ENCODE data around the gene SETD3. TPM values are rescaled to one million over a fixed set of nuclear protein-coding genes. Genes with fewer than 3 reads are reported as not detected.

The SETD3 gene
- total and polyA plus RNA-seq, 2 donors (not counting 1 experiment from before 2014, with no cell fraction given) = 11.0 to 32.1 TPM

DNA sequence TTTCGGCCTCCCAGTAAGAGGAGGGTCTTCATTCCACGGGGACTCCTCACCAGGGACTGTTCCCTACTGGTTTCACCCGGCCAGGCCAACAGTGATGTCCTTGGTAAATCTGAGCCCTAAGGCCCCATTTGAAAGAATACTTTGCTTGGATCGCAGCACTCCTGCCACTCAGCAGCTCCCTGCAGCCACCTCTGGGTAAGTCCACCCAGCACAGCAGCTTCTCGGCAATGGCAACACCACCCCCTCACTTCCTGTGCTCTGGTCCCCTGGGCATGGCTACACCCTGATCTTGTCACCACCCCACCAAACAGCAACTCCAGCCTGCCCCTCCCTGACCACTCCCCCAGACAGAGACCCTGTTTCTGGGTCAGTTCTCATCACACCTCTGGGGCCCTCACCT lies 100.3 kb downstream of the SETD3 start:
- CTCF ChIA-PET = interaction anchor here (1.1 kb wide), 1 partner anchor 9 kb away, joined by 3 read pairs; no protein-coding TSS in a partner anchor
- intact Hi-C loops (cut with micrococcal nuclease) = no loop called here

DNA sequence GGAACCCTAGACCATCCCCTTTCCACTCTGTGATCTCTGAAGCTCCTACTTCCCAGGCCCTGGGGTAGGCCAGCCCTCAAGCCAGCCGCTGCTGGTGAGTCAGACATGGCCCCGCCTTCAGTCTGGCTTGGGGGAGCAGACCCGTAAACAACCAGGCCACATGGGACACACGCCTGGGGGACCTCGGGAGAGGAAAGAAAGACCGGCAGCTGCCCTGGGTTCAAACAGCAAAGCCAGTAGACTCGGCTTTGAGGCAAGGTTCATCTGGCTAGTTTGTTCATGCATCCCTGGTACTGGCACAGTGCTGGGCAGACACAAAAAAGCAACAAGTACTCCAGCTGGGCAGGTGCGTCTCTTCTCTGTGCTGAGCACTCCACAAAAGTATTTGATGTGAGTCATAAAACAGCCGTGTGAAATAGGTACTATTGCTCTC lies 101.9 kb downstream of the SETD3 start:
- no peak overlapping the region for H3K27ac ChIP-seq (ENCODE audit: low read length in 2 of 2)

More for the DNA sequence above, 100.3 kb downstream of the SETD3 start:
- no peak overlapping the region for H3K27ac ChIP-seq (ENCODE audit: low read length in 2 of 2)
- Mint-ChIP-seq H3K27ac (peak overlapping the region; percentile 50), H3K4me3 (peak overlapping the region; percentile 67), H3K27me3 (peaks cover 21% of the 10 kb centered on the region), H3K9me3 (ENCODE audit: insufficient read depth) (no peaks in the 10 kb centered on the region), H3K4me1 (peaks cover 22% of the 10 kb centered on the region)
- H3K79me2 ChIP-seq (ENCODE audit: control insufficient read depth, insufficient read depth, low read length) = no peaks in the 10 kb centered on the region
- no peak overlapping the region for H3K4me3 ChIP-seq (ENCODE audit: control extremely low read depth in 1 of 5, extremely low read depth in 1 of 5, insufficient read depth in 1 of 5, low read depth in 2 of 5, low read length in 4 of 5)
- no peaks in the 10 kb centered on the region for H4K20me1 ChIP-seq (ENCODE audit: control insufficient read depth, insufficient read depth, low read length, poor library complexity, severe bottlenecking)
- peaks cover 0 to 9% (median 2%) of the 10 kb centered on the region in 4 experiments for H3K27me3 ChIP-seq (replicated peaks in 1 of 4; ENCODE audit: control extremely low read depth in 1 of 4, control insufficient read depth in 3 of 4, insufficient read depth in 4 of 4, low read length in 3 of 4)
- H3K4me1 ChIP-seq (ENCODE audit: control insufficient read depth in 2 of 2, insufficient read depth in 2 of 2, low read length in 2 of 2) = peaks cover 7 to 32% of the 10 kb centered on the region in 2 donors
- peaks cover 0 to 5% (median 0%) of the 10 kb centered on the region in 3 donors for H3K9me3 ChIP-seq (ENCODE audit: control extremely low read depth in 1 of 3, control insufficient read depth in 2 of 3, insufficient read depth in 1 of 3, low read length in 2 of 3)
- H2AFZ ChIP-seq (ENCODE audit: insufficient read depth, low read depth, low read length, poor library complexity, severe bottlenecking) = peak overlapping the region; percentile 22
- DNase-seq (no peak), ATAC-seq (ENCODE audit: low read depth) (peak; percentile 67)
- 59% methylated on average over 5 of the region's 5 CpGs for WGBS (ENCODE audit: insufficient coverage)
- H3K36me3 ChIP-seq (replicated peaks in 1 of 2; ENCODE audit: control extremely low read depth in 1 of 2, control insufficient read depth in 1 of 2, extremely low read depth in 1 of 2, insufficient read depth in 2 of 2, low read length in 1 of 2) = no peaks in the 10 kb centered on the region
- POLR2A ChIA-PET = no interaction called here
- peak overlapping the region; percentile 47 for H3K4me2 ChIP-seq (replicated peaks; ENCODE audit: low read depth, low read length, poor library complexity, severe bottlenecking)
- TF ChIP-seq, protein P1, sequence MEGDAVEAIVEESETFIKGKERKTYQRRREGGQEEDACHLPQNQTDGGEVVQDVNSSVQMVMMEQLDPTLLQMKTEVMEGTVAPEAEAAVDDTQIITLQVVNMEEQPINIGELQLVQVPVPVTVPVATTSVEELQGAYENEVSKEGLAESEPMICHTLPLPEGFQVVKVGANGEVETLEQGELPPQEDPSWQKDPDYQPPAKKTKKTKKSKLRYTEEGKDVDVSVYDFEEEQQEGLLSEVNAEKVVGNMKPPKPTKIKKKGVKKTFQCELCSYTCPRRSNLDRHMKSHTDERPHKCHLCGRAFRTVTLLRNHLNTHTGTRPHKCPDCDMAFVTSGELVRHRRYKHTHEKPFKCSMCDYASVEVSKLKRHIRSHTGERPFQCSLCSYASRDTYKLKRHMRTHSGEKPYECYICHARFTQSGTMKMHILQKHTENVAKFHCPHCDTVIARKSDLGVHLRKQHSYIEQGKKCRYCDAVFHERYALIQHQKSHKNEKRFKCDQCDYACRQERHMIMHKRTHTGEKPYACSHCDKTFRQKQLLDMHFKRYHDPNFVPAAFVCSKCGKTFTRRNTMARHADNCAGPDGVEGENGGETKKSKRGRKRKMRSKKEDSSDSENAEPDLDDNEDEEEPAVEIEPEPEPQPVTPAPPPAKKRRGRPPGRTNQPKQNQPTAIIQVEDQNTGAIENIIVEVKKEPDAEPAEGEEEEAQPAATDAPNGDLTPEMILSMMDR (IDR thresholded peaks at IDR 0.05) = no peak
- no peak for TF ChIP-seq EZH2 (IDR thresholded peaks at IDR 0.05; ENCODE audit: borderline replicate concordance, insufficient read depth, low read depth, low read length, poor library complexity, severe bottlenecking)
- no peak overlapping the region for H3K9ac ChIP-seq (ENCODE audit: low read length)

More for the DNA sequence above, 101.9 kb downstream of the SETD3 start:
- Histone ChIP-seq H3K4me2 (replicated peaks; ENCODE audit: low read depth, low read length, poor library complexity, severe bottlenecking) (no peak overlapping the region), H3K9me3 (ENCODE audit: control extremely low read depth in 1 of 3, control insufficient read depth in 2 of 3, insufficient read depth in 1 of 3, low read length in 2 of 3) (no peaks in the 10 kb centered on the region), H3K79me2 (ENCODE audit: control insufficient read depth, insufficient read depth, low read length) (no peaks in the 10 kb centered on the region), H3K9ac (ENCODE audit: low read length) (no peak overlapping the region), H3K36me3 (replicated peaks in 1 of 2; ENCODE audit: control extremely low read depth in 1 of 2, control insufficient read depth in 1 of 2, extremely low read depth in 1 of 2, insufficient read depth in 2 of 2, low read length in 1 of 2) (no peaks in the 10 kb centered on the region), H3K4me3 (ENCODE audit: control extremely low read depth in 1 of 5, extremely low read depth in 1 of 5, insufficient read depth in 1 of 5, low read depth in 2 of 5, low read length in 4 of 5) (no peak overlapping the region), H3K27me3 (replicated peaks in 1 of 4; ENCODE audit: control extremely low read depth in 1 of 4, control insufficient read depth in 3 of 4, insufficient read depth in 4 of 4, low read length in 3 of 4) (peaks cover 0 to 9% (median 0%) of the 10 kb centered on the region in 4 experiments), H4K20me1 (ENCODE audit: control insufficient read depth, insufficient read depth, low read length, poor library complexity, severe bottlenecking) (no peaks in the 10 kb centered on the region), H3K4me1 (ENCODE audit: control insufficient read depth in 2 of 2, insufficient read depth in 2 of 2, low read length in 2 of 2) (peaks cover 7 to 32% of the 10 kb centered on the region in 2 donors), H2AFZ (ENCODE audit: insufficient read depth, low read depth, low read length, poor library complexity, severe bottlenecking) (no peak overlapping the region)
- CTCF ChIA-PET = interaction anchor here (0.6 kb wide), 1 partner anchor 37 kb away, joined by 3 read pairs; no protein-coding TSS in a partner anchor
- POLR2A ChIA-PET = no interaction called here
- ATAC-seq (ENCODE audit: low read depth) (no peak), DNase-seq (peak; percentile 11)
- intact Hi-C loops (cut with micrococcal nuclease) = no loop called here
- peaks cover 22% of the 10 kb centered on the region for H3K4me1 Mint-ChIP-seq
- TF ChIP-seq EZH2 (IDR thresholded peaks at IDR 0.05; ENCODE audit: borderline replicate concordance, insufficient read depth, low read depth, low read length, poor library complexity, severe bottlenecking) = no peak
- TF ChIP-seq, protein P1 (IDR thresholded peaks at IDR 0.05) = no peak
- H3K27ac Mint-ChIP-seq = no peak overlapping the region
- no peaks in the 10 kb centered on the region for H3K9me3 Mint-ChIP-seq (ENCODE audit: insufficient read depth)
- no peak overlapping the region for H3K4me3 Mint-ChIP-seq
- H3K27me3 Mint-ChIP-seq = peaks cover 13% of the 10 kb centered on the region
- WGBS (ENCODE audit: insufficient coverage) = 60% methylated on average over 7 of the region's 9 CpGs
